Measurements from ENCODE around the gene ILRUN.
"Not testable (repeated sequence)": the region's sequence is repeated elsewhere in the genome, so short reads cannot be mapped to it uniquely, and the experiment has no call there.

The ILRUN gene

DNA sequence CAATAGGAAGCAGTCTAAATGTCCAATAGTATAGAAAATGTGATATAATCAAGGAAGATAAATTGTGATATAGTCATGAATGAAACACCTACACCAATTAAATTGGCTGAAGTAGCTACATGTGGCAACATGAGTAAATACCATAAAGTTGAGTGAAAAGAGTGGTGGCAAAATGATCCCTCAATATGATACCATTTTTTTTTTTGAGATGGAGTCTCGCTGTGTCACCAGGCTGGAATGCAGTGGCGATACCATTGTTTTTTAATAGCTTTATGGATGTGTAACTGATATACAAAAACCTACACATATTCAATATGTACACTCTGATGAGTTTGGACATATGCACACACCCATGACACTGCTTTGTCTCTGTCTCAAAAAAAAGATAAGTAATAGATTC is 20.9 kb upstream of the ILRUN start:
- TF ChIP-seq, protein P1, sequence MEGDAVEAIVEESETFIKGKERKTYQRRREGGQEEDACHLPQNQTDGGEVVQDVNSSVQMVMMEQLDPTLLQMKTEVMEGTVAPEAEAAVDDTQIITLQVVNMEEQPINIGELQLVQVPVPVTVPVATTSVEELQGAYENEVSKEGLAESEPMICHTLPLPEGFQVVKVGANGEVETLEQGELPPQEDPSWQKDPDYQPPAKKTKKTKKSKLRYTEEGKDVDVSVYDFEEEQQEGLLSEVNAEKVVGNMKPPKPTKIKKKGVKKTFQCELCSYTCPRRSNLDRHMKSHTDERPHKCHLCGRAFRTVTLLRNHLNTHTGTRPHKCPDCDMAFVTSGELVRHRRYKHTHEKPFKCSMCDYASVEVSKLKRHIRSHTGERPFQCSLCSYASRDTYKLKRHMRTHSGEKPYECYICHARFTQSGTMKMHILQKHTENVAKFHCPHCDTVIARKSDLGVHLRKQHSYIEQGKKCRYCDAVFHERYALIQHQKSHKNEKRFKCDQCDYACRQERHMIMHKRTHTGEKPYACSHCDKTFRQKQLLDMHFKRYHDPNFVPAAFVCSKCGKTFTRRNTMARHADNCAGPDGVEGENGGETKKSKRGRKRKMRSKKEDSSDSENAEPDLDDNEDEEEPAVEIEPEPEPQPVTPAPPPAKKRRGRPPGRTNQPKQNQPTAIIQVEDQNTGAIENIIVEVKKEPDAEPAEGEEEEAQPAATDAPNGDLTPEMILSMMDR (IDR thresholded peaks at IDR 0.05; ENCODE audit: insufficient read depth, low read depth, low read length, missing control alignments), result no peak

GRCh38 chr6:34714663-34715062 is 18.1 kb upstream of the ILRUN start:
- TF ChIP-seq, protein P1 (IDR thresholded peaks at IDR 0.05; ENCODE audit: insufficient read depth, low read depth, low read length, missing control alignments), result no peak

More for the DNA sequence above, 20.9 kb upstream of the ILRUN start:
- DNase-seq (ENCODE audit: low read depth), result no peak
- no peak overlapping the region for H3K4me3 ChIP-seq (ENCODE audit: low read depth, low read length)

DNA sequence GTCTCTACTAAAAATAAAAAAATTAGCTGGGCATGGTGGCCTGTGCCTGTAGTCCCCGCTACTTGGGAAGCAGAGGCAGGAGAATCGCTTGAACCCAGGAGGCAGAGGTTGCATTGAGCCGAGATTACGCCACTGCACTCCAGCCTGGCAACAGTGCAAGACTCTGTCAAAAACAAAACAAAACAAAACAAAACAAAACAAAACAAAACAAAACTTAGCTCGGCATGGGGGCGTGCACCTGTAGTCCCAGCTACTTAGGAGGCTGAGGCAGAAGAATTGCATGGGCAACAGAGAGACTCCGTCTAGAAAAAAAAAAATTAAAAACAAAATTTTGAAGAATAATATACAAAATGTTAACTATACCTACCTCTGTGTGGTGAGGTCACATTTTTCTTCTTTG is 16.3 kb upstream of the ILRUN start:
- not testable (repeated sequence) for H3K4me3 ChIP-seq (ENCODE audit: low read depth, low read length); DNase-seq (ENCODE audit: low read depth)

More at GRCh38 chr6:34714663-34715062, 18.1 kb upstream of the ILRUN start:
- no peak for DNase-seq (ENCODE audit: low read depth)
- no peak overlapping the region for H3K4me3 ChIP-seq (ENCODE audit: low read depth, low read length)

- no peak overlapping the region for H3K4me3 ChIP-seq (ENCODE audit: low read depth, low read length)
- TF ChIP-seq, protein P1 (IDR thresholded peaks at IDR 0.05; ENCODE audit: insufficient read depth, low read depth, low read length, missing control alignments), result no peak
- no peak for DNase-seq (ENCODE audit: low read depth)
Measured at GRCh38 chr6:34709386-34709785, 12.8 kb upstream of the ILRUN start.

DNA sequence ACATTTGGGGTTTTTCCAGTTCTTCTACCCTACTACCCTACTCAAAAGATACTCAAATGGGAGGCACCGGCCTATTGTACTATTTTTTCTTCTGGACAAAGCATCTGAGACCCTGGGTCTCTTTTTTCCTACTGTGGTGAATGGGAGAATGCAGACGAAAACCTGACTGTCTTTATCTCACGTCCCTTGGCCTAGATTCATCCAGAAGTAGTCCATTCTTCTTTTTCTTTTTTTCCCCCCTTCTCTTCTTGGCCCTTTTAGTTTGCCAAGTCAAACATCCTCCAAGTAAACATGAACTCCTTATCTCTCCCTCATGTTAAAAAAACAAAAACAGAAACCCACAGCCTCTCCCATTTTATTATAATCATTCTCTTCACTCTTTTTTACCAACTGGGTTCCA is 8.7 kb upstream of the ILRUN start:
- TF ChIP-seq, protein P1 (IDR thresholded peaks at IDR 0.05; ENCODE audit: insufficient read depth, low read depth, low read length, missing control alignments), result no peak
- no peak overlapping the region for H3K4me3 ChIP-seq (ENCODE audit: low read depth, low read length)
- no peak for DNase-seq (ENCODE audit: low read depth)

DNA sequence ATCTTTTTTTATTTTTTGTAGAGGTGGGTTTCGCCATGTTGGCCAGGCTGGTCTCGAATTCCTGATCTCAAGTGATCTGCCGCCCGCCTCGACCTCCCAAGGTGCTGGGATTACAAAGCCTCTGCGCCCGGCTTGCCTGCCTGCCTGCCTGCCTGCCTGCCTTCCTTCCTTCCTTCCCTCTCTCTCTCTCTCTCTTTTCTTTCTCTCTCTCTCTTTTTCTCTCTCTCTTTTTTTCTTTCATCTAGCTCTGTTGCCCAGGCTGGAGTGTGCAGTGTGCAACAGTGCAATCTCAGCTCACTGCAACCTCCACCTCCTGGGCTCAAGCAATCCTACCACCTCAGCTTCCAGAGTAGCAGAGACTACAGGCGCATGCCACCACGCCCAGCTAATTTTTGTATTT is 4.6 kb upstream of the ILRUN start:
- DNase-seq (ENCODE audit: low read depth), result no peak
- TF ChIP-seq, protein P1 (IDR thresholded peaks at IDR 0.05; ENCODE audit: insufficient read depth, low read depth, low read length, missing control alignments), result no peak
- H3K4me3 ChIP-seq (ENCODE audit: low read depth, low read length), result no peak overlapping the region

DNA sequence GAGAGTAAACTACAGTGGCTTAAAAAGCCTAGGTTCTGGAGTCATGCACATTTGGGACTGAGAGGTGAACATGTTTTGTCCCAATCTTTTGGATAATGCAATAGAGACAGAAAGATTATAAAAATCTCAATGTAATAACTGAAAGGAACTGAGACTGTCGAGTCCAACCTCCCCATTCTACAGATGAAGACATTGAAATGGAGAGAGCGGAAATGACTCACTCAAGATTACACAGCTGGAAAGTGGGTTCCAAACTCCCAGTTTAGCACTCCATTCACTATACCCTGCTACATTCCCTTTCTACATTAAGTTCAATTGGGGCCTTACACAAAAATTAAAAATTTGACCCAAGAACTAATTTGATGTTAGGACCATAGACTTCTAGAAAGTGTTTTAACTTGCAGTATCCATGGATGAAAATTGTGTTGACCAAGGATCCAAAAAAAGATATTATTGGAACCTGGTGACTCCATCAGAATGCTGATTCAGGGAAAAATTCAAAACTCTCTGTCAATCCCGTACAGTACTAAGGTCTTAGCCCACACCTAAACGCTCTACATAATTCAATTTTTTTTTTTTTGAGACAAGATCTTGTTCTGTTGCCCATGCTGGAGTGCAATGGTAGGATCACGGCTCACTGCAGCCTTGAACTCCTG is 1.5 kb upstream of the ILRUN start:
- no peak overlapping the region for H3K4me3 ChIP-seq (ENCODE audit: low read depth, low read length)
- TF ChIP-seq, protein P1 (IDR thresholded peaks at IDR 0.05; ENCODE audit: insufficient read depth, low read depth, low read length, missing control alignments), result no peak
- no peak for DNase-seq (ENCODE audit: low read depth)
